SU-DHL-6 (cell line): Measurements from ENCODE around the gene UCN2.

Source experiments
- H2AFZ ChIP-seq: fragments of 200-600 bp; sonication (generic); 2 replicates; pipeline ENCODE4 v1.6.1; 2014; ENCODE audit warnings: low read depth, mild to moderate bottlenecking, moderate library complexity, mixed read lengths, antibody characterized with exemption, low read length; ENCODE audit not compliant: severe bottlenecking
- H3F3A ChIP-seq: fragments of 200-600 bp; shearing (Covaris generic); 2 replicates; pipeline ENCODE4 v1.6.0; 2016; ENCODE audit warnings: antibody characterized with exemption, mild to moderate bottlenecking; ENCODE audit not compliant: insufficient read depth
- H3K27ac ChIP-seq: fragments of 200-600 bp; sonication (generic); 2 replicates; pipeline ENCODE4 v1.5.1; 2016; ENCODE audit warnings: low read depth, mild to moderate bottlenecking, low read length, moderate library complexity, mixed read lengths
- H3K27me3 ChIP-seq: fragments of 200-600 bp; sonication (generic), shearing (Covaris generic); 2 replicates; pipeline ENCODE4 v1.6.0; 2014; ENCODE audit warnings: mild to moderate bottlenecking, low read length
- H3K36me3 ChIP-seq: fragments of 200-600 bp; sonication (generic); 2 replicates; pipeline ENCODE4 v1.6.1; 2014; ENCODE audit warnings: mild to moderate bottlenecking, low read length, mixed read lengths
- H3K4me2 ChIP-seq: fragments of 300-600, 200-600 bp; shearing (Covaris generic), sonication (generic); 2 replicates; pipeline ENCODE4 v1.6.0; 2014; ENCODE audit warnings: low read length, low read depth, mild to moderate bottlenecking; ENCODE audit not compliant: poor library complexity, severe bottlenecking
- H3K4me3 ChIP-seq: fragments of 200-600 bp; sonication (generic); 2 replicates; pipeline ENCODE4 v1.5.1; 2014; ENCODE audit warnings: antibody characterized with exemption, low read length, mild to moderate bottlenecking, mixed read lengths; ENCODE audit not compliant: insufficient read depth, poor library complexity, severe bottlenecking
- H3K79me2 ChIP-seq: fragments of 200-600 bp; sonication (generic); 2 replicates; pipeline ENCODE4 v1.6.1; 2014; ENCODE audit warnings: mild to moderate bottlenecking, low read length, moderate library complexity; ENCODE audit not compliant: insufficient read depth
- H3K9ac ChIP-seq: fragments of 200-600 bp; sonication (generic); 2 replicates; pipeline ENCODE4 v1.7.0; 2014; ENCODE audit warnings: mild to moderate bottlenecking, low read length
- H3K9me2 ChIP-seq: fragments of 200-600 bp; sonication (generic); replicated peaks from 2 replicates; pipeline ENCODE4 v1.6.1; 2014; ENCODE audit warnings: low read length; ENCODE audit not compliant: insufficient read depth
- H3K9me3 ChIP-seq: fragments of 200-600 bp; sonication (generic); 2 replicates; pipeline ENCODE4 v1.6.1; 2014; ENCODE audit warnings: low read length, mixed read lengths; ENCODE audit not compliant: insufficient read depth
- H4K20me1 ChIP-seq: fragments of 200-600 bp; sonication (generic); 2 replicates; pipeline ENCODE4 v1.6.1; 2014; ENCODE audit warnings: low read depth, mild to moderate bottlenecking, antibody characterized with exemption, low read length, moderate library complexity, mixed read lengths
- EZH2phosphoT487 ChIP-seq: fragments of 200-600 bp; sonication (generic), shearing (Covaris generic); conservative IDR thresholded peaks from 2 replicates; pipeline ENCODE4 v1.6.1; 2018; ENCODE audit warnings: mild to moderate bottlenecking, antibody characterized with exemption, low read length, moderate library complexity, mixed read lengths
- TF ChIP-seq, protein P1 (sequence below): fragments of 200-600 bp; sonication (generic); IDR thresholded peaks from one replicate; pipeline ENCODE4 v1.5.1; 2017; ENCODE audit warnings: antibody characterized with exemption, mild to moderate bottlenecking, low read length, moderate library complexity; ENCODE audit not compliant: insufficient read depth, poor library complexity, severe bottlenecking

The UCN2 gene

DNA sequence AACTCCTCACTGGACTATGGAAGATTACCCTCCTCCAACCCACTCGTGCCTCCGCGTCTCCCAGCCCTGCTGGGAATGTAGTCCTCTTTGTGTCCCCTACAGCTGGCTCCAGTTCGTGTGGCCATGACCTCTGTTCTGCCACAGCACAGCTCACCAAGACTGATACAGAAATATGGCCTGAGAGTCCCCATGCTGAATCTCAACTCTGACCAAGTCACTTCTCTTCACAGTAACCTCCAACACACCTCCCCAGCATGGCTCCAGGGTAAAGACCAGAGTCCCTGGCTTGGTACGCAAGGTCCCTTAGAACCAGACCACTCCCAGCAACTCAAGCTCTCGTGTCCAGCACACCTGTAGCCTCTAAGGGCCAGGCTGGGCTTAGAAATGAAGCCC, 33.8 kb upstream of the UCN2 start:
- TF ChIP-seq, protein P1, sequence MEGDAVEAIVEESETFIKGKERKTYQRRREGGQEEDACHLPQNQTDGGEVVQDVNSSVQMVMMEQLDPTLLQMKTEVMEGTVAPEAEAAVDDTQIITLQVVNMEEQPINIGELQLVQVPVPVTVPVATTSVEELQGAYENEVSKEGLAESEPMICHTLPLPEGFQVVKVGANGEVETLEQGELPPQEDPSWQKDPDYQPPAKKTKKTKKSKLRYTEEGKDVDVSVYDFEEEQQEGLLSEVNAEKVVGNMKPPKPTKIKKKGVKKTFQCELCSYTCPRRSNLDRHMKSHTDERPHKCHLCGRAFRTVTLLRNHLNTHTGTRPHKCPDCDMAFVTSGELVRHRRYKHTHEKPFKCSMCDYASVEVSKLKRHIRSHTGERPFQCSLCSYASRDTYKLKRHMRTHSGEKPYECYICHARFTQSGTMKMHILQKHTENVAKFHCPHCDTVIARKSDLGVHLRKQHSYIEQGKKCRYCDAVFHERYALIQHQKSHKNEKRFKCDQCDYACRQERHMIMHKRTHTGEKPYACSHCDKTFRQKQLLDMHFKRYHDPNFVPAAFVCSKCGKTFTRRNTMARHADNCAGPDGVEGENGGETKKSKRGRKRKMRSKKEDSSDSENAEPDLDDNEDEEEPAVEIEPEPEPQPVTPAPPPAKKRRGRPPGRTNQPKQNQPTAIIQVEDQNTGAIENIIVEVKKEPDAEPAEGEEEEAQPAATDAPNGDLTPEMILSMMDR: no peak
- TF ChIP-seq EZH2phosphoT487: no peak
- Histone ChIP-seq H2AFZ (no peak overlapping the region), H3F3A (no peaks in the 10 kb centered on the region), H3K9me3 (no peaks in the 10 kb centered on the region), H3K4me2 (no peak overlapping the region), H3K4me3 (no peak overlapping the region), H3K9me2 (no peaks in the 10 kb centered on the region), H3K27ac (no peak overlapping the region), H3K79me2 (no peaks in the 10 kb centered on the region), H3K36me3 (no peaks in the 10 kb centered on the region), H3K9ac (no peak overlapping the region), H4K20me1 (no peaks in the 10 kb centered on the region), H3K27me3 (no peaks in the 10 kb centered on the region)

DNA sequence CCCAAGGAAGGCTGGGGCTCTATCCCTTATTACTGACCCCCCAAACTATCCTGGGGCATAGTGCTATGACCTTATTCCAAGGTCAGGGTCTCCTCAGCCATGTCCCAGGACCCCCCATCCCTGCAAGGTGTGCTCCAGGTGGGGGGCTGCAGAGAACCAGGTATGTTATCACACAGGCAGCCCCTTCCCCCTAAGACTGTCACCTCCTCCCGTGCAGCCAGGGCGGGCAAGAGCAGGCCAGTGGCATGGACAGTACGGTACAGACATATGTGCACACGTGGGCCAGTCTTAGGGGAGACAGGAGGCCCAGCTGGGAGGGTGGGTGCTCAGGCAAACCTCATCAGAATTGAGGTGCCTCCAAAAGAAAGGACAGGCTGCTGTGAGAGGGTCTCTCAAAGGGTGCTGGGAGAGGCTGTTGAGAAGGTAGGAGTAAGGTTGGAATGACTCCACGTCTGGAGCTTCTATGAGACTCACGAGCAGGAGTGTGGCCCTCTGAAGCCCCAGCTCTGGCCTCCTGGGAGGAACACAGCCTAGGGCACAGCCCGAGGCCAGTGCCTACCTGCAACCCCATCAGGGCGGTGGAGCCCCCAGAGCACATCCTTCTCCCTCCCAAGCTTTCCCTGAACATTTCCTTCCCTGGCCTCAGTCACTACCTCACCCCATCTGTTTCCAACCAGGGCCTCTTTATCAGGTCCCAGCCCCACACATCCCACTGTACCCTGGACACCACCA, 33.3 kb upstream of the UCN2 start:
- TF ChIP-seq, protein P1: no peak
- no peak for TF ChIP-seq EZH2phosphoT487

DNA sequence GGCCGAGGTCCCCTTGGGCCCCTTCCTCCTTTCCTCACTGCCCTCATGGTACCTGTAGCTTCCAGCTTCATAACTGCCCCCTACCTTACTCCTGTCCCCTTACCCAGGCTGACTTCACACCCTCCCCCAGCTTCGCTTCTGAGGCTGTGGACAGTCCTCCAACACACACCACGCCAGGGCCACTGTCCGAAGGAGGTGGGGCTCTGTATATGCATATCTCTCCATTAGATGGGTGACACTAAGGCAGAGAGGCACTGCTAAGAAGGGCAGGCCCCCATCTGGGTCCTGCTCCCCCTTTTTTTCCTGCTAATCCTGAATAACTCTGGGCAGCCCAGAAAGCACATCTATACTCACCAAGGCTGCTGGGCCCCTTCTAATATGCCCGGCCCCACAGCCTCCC, 32.6 kb upstream of the UCN2 start:
- no peak overlapping the region for H3K9ac ChIP-seq
- no peak overlapping the region for H3K4me2 ChIP-seq
- no peaks in the 10 kb centered on the region for H3F3A ChIP-seq
- H4K20me1 ChIP-seq: no peaks in the 10 kb centered on the region
- H3K27me3 ChIP-seq: no peaks in the 10 kb centered on the region
- no peak overlapping the region for H3K27ac ChIP-seq
- H3K36me3 ChIP-seq: no peaks in the 10 kb centered on the region
- H3K4me3 ChIP-seq: no peak overlapping the region
- H3K9me3 ChIP-seq: no peaks in the 10 kb centered on the region
- no peak for TF ChIP-seq EZH2phosphoT487
- TF ChIP-seq, protein P1: no peak
- no peaks in the 10 kb centered on the region for H3K79me2 ChIP-seq
- H3K9me2 ChIP-seq: no peaks in the 10 kb centered on the region
- no peak overlapping the region for H2AFZ ChIP-seq

More for the DNA sequence above, 33.3 kb upstream of the UCN2 start:
- no peaks in the 10 kb centered on the region for H3K36me3 ChIP-seq
- no peaks in the 10 kb centered on the region for H3K27me3 ChIP-seq
- no peak overlapping the region for H3K4me2 ChIP-seq
- no peaks in the 10 kb centered on the region for H3K9me2 ChIP-seq
- no peak overlapping the region for H3K27ac ChIP-seq
- no peaks in the 10 kb centered on the region for H4K20me1 ChIP-seq
- no peak overlapping the region for H2AFZ ChIP-seq
- no peak overlapping the region for H3K9ac ChIP-seq
- no peaks in the 10 kb centered on the region for H3K79me2 ChIP-seq
- no peaks in the 10 kb centered on the region for H3F3A ChIP-seq
- H3K9me3 ChIP-seq: no peaks in the 10 kb centered on the region
- no peak overlapping the region for H3K4me3 ChIP-seq
